Renal cortical epithelial cell (primary cell): Measurements from ENCODE around the gene SDC4. TPM values are rescaled to one million over a fixed set of nuclear protein-coding genes. Genes with fewer than 3 reads are reported as not detected.

Experiments
- DNase-seq: peaks from one replicate; pipeline ENCODE4 v3.0.0-alpha.2; 2011; ENCODE audit warnings: low read depth
- total RNA-seq: library from RNA; depleted of rRNA; stranded (reverse); fragments of >200 nt; gene quantifications from 2 replicates; pipeline ENCODE4 v1.2.3, GENCODE V29; 2014

The SDC4 gene
- 500 and 534 TPM in 2 replicates for total RNA-seq

DNA sequence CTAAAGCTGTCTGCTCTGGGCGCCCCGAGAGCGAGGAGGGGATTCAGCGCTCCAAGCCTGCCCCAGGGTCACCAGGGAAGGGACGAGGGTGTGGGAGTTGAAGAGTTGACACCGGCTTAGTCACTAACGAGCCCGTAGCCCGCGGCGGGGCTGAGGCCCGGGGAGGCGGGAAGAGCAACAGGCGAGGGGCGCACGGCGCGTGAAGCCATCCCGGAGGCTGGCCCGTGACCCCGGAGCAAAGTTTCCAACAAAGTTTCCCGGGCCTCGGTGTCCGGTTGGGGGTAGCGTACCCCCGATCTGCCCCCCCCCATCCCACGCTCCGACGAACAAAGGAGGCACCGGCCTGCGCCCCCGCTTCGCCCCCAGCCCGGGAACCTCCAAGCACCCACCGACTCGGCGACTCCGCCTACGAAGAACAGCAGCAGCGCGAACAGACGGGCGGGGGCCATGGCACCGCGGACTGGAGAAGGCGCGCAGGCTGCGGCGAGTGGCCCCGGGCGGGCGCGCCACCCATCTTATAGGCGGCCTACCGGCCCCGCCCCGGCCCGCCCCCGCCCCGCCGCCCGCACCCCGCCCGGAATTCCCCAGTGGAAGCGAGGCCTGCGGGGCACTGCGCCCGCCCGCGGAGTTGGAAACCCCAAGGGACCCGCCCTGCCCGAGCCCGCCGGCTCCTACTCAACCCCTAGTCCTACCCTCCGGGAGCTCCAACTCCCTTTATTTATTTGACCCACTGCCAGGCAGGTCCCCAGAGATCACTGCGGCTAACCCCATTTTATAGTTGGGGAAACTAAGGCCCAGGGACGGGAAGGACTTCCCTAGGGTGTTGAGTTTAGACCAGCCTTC lies at the start of gene SDC4:
Gene SDC4 (minus strand): TSS at position 489 of the 843 bp plus-strand sequence. CDS start 40 bp downstream, at position 449.
- DNase-seq, result peak; percentile 43

DNA sequence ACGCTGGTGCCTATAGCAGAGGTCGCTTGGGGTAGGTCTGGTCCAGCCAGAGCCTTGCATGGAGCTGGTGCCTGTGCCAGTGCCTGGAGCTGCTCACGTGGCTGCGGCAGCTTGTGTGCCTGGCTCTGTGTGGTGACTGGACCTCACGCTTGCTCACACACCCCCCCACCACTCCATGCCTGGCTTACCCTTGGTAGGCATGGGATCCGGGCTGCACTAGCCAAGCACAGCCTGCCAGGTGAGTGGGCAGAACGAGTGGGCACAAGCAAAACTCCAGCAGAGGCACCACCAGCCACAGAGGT lies 46.8 kb upstream of the SDC4 start:
- no peak for DNase-seq

- no peak for DNase-seq
Observed at GRCh38 chr20:45394221-45395113, 46.2 kb upstream of the SDC4 start.

DNA sequence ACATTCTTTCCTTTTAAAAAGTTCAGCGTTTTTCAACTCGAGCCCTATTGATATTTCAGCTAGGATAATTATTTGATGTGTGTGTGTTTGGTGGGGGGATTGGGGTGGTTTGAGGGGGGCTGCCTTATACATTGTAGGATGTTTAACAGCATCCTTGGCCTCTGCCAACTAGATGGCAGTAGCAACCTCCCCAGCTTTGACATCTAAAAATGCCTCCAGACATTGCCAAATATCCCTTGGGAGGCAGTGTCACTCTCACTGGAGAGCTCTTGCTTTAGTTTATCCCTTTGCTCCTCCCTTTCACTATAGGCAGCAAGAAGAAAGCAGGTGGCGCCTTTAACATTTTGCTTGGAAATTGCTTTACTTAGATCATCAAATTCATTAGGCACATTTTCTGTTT lies 44.5 kb upstream of the SDC4 start:
- DNase-seq, result no peak

DNA sequence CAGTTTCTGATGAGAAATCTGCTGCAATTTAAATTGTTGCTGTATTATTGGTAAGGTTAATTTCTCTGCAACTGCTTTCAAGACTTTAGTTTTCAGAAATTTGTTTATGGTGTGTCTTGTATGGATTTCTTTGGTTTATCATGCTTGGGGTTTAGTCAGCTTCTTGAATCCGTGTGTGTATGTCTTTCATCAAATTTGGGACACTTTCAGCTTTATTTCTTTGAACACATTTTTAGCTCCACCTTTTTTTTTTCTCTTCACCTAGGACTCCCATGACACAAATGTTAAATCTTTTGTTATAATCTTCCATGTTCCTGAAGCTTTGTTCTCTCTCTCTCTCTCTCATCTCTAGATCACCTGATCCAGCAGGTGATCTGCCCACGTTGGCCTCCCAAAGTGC lies 43.3 kb upstream of the SDC4 start:
- DNase-seq, result no peak

DNA sequence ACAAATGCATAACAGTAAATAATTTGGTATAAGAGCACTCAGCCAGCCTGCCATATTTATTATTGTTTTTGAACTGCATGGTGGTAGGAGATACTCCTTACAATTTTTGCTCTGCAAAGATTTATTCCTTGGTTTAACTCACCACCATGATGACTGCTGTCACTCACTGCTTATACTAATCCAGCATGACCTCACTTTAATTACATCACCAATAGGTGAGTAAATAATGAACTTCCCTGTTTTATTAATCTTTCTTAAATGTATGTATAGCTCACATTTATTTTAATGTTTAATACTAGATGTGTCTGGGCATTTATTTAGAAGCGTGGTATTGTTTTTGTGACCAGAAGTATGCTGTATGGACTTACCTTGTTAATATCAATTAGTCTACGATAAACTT lies 42.7 kb upstream of the SDC4 start:
- no peak for DNase-seq

- no peak for DNase-seq
Observed at GRCh38 chr20:45387274-45387673, 39.0 kb upstream of the SDC4 start.

DNA sequence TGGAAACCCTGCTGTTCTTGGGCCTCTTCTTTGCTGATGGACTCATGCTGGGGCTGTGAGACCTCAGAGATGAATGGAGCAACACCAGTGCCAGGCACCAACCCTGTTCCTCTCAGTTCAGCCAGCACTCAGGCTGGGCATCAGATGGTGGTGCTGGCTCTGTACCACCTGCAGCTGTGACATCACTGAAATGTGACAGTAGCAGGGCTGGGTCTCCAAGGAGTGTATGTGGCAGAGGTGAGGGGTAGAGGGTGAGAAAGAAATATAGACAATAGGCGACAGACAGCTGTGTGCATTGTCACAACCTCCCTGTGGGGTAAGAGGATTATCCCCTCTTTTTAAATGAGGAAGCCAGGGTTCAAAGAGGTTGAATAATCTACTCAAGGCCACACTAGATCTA lies 30.0 kb upstream of the SDC4 start, which contains the start of gene TP53TG5:
Gene TP53TG5 (minus strand): TSS at position 135 of the 400 bp plus-strand sequence. CDS start 89 bp downstream, at position 46.
- no peak for DNase-seq

DNA sequence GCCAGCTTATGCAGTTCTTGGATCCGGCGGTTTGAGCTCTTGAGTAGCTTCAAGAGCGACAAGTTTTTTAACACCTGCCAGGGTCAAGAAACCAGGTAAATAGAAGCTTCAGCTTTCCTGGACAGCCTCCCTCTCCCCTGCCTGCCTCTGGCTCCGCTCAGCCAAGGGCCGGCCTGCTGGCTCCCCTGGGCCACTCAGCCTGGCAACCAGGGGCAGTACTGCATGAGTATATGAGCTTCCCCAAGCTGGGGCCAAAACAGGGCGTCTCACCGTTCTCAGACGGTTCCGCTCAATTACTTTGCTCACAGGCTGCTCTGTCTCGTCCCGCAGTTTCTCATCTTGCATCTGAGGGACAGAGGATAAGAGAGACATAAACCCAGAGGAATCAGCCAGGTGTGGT lies 29.0 kb upstream of the SDC4 start:
- no peak for DNase-seq

DNA sequence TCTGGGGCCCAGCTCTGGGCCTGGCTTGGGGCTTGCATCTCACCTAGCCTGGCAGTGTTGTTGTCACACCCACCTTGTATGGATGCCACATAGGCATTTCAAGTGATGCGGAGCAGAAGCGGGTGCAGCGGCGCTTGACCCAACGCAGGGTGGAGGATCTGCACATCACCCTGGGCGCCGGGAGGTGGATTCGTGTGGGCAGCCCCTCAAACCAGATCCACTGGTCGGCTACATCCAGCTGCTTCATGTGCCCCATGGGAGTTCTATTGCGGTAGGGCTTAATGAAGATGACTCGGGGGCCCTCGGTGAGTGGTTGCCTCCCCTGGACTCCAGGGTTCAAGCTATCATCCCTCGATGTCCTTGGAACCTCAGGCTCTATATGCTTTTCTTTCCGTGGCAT lies 26.7 kb upstream of the SDC4 start:
- no peak for DNase-seq

DNA sequence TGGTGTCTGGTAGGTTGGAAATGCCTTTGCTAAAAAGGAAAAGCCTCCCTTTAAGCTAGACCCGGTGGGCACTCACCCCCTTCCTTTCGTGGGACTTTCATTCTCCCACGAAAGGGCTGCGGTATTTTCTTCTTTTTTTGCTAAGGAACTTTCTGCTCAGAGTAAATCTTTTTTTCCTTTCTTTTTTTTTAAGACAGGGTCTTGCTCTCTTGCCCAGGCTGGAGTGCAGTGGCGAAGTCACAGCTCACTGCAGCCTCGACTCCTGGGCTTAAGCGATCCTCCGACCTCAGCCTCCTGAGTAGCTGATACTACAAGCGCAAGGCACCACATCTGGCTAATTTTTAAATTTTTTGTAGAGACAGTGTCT lies 25.9 kb upstream of the SDC4 start:
- DNase-seq, result no peak

GRCh38 chr20:45373353-45374100 lies 25.3 kb upstream of the SDC4 start:
- peak; percentile 67 for DNase-seq

- DNase-seq, result no peak
Observed at GRCh38 chr20:45372646-45373352, 24.6 kb upstream of the SDC4 start.

GRCh38 chr20:45372241-45372640 lies 24.0 kb upstream of the SDC4 start:
- no peak for DNase-seq

DNA sequence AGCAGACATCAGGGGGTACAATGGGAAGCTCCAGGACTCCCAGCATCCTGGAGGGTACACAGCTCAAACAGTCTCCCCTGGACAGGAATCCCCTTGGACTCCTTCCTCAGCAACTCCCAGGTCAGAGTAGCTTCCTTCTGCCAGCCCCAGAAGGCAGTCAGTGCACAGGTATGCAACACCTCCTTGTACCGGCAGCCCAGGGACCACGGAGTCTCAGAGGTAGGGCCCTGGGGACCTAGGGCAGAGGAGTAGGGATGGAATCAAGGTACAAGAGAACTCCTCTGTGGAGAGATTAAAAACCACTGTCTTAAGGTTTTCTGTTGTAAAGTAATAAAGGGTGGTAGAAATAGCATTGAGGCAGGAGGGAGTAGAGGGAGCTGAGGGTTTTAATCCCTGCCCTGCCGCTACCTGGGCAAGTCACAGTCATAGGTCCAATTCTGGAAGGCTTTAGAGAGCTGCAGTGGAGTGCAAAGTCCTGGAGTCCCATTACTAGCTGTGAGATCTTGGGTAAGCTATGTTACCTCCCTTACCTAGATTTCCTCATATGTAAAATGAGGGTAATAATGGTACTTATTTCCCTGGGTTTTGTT lies 22.4 kb upstream of the SDC4 start:
- no peak for DNase-seq

DNA sequence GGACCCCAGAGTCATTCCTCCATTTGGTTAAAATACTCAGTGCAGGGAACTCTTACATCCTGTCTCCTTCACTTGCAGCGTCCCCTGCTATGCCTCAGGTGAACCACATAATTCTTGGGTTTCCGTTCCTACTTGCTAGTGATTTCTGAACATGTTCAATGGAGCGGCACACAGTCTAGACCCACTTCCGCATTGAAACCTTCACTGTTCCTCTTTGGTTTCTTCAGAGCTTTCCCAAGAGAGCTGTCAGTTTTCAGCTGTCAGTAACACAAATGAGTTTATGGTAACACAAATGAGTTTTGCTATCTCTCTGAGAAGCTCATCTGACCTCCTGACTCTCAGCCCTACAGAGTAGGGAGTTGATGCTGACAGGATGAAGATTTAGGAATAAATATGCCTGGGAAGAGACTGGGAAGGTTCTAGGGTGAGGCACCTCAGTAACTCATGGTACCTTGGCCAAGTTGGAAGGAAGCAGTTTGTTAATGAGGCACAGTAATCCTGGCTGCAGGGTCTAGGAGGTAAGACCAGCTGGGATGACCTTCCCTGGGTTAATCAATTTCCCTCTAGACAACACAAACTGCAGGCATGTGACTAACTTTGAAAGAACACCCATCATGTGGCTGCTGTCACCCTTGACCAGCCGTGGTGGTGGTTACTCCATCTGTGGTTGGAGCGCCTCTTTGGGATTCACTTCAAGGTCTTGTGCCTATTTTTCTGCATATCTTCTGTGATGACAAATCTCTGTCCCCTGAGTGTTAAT lies 20.2 kb upstream of the SDC4 start:
- DNase-seq, result peak; percentile 71

GRCh38 chr20:45367126-45367525 lies 18.9 kb upstream of the SDC4 start:
- no peak for DNase-seq

DNA sequence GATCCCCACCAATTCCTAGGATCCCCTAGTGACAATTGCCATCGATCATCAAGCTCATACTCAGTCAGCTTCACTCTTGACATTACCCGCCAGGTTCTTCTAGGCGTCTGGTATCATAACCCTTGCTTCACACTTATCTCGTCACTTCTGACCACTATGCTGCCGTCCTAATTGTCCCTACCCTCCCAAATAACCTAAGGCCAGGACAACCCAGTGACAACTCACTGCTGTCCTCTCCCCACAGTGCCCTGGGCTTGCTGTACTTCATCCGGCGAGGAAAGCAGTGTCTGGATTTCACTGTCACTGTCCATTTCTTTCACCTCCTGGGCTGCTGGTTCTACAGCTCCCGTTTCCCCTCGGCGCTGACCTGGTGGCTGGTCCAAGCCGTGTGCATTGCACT lies 18.4 kb upstream of the SDC4 start:
- DNase-seq, result no peak

DNA sequence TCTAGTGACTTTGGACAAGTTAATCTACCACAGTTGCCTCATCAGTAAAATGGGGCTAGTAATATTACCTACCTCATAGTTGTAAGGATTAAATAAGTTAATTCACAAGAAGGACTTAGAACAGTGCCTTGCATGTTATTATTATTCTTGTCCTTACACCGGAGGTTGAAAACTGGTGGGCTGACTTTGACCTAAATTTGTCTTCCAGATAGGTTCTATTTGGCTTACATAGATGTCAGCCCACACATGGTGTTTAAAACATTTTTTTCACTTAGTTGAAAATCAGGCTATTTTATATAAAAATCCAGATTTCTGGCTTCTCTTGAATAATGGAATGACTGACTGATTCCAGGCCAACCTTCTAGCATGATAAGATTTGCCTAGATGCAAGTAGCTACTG lies 18.0 kb upstream of the SDC4 start:
- DNase-seq, result no peak

GRCh38 chr20:45365444-45365970 lies 17.3 kb upstream of the SDC4 start:
- no peak for DNase-seq
